ENCODE data around the gene DUOXA2. TPM values are rescaled to one million over a fixed set of nuclear protein-coding genes. Genes with fewer than 3 reads are reported as not detected.

The DUOXA2 gene
- total and polyA plus RNA-seq, 5 donors from 2014 or later = not detected

- H3K36me3 Mint-ChIP-seq = no peaks in the 10 kb centered on the region
Measured at GRCh38 chr15:45150997-45151396, 36.9 kb downstream of the DUOXA2 start.

GRCh38 chr15:45151998-45152828, 38.1 kb downstream of the DUOXA2 start:
- no peaks in the 10 kb centered on the region for H3K36me3 ChIP-seq (ENCODE audit: control insufficient read depth, insufficient read depth, low read length)
- H3K27me3 ChIP-seq (ENCODE audit: control insufficient read depth, insufficient read depth, low read length) = no peaks in the 10 kb centered on the region
- no peak for DNase-seq
- Mint-ChIP-seq H3K36me3 (no peaks in the 10 kb centered on the region), H3K4me1 (peaks cover 0 to 4% (median 2%) of the 10 kb centered on the region in 4 donors), H3K9me3 (no peaks in the 10 kb centered on the region), H3K4me3 (no peak overlapping the region), H3K27me3 (no peaks in the 10 kb centered on the region), H3K27ac (peak overlapping the region in 1 of 3 donors; percentile 82)
- no peaks in the 10 kb centered on the region for H3K9me3 ChIP-seq (ENCODE audit: control insufficient read depth in 2 of 2, low read length in 2 of 2)
- H3K27ac ChIP-seq (ENCODE audit: insufficient read depth, low read length, poor library complexity, severe bottlenecking) = no peak overlapping the region
- no peak for ATAC-seq (ENCODE audit: low read depth in 2 of 2)
- no peaks in the 10 kb centered on the region for H3K4me1 ChIP-seq (ENCODE audit: control insufficient read depth, insufficient read depth, low read length, poor library complexity, severe bottlenecking)
- no peak overlapping the region for H3K4me3 ChIP-seq (ENCODE audit: low read depth, low read length)

More at GRCh38 chr15:45150997-45151396, 36.9 kb downstream of the DUOXA2 start:
- Histone ChIP-seq H3K9me3 (ENCODE audit: control insufficient read depth in 2 of 2, low read length in 2 of 2) (no peaks in the 10 kb centered on the region), H3K4me1 (ENCODE audit: control insufficient read depth, insufficient read depth, low read length, poor library complexity, severe bottlenecking) (no peaks in the 10 kb centered on the region), H3K4me3 (ENCODE audit: low read depth, low read length) (no peak overlapping the region), H3K27me3 (ENCODE audit: control insufficient read depth, insufficient read depth, low read length) (no peaks in the 10 kb centered on the region), H3K36me3 (ENCODE audit: control insufficient read depth, insufficient read depth, low read length) (no peaks in the 10 kb centered on the region), H3K27ac (ENCODE audit: insufficient read depth, low read length, poor library complexity, severe bottlenecking) (no peak overlapping the region)
- H3K27ac Mint-ChIP-seq = no peak overlapping the region
- no peak overlapping the region for H3K4me3 Mint-ChIP-seq
- ATAC-seq (ENCODE audit: low read depth in 2 of 2) (no peak), DNase-seq (no peak)
- no peaks in the 10 kb centered on the region for H3K27me3 Mint-ChIP-seq
- no peaks in the 10 kb centered on the region for H3K9me3 Mint-ChIP-seq
- peaks cover 0 to 3% (median 0%) of the 10 kb centered on the region in 4 donors for H3K4me1 Mint-ChIP-seq

- Histone ChIP-seq H3K4me3 (ENCODE audit: low read depth, low read length) (no peak overlapping the region), H3K4me1 (ENCODE audit: control insufficient read depth, insufficient read depth, low read length, poor library complexity, severe bottlenecking) (no peaks in the 10 kb centered on the region), H3K27ac (ENCODE audit: insufficient read depth, low read length, poor library complexity, severe bottlenecking) (no peak overlapping the region), H3K36me3 (ENCODE audit: control insufficient read depth, insufficient read depth, low read length) (no peaks in the 10 kb centered on the region), H3K27me3 (ENCODE audit: control insufficient read depth, insufficient read depth, low read length) (no peaks in the 10 kb centered on the region), H3K9me3 (ENCODE audit: control insufficient read depth in 2 of 2, low read length in 2 of 2) (no peaks in the 10 kb centered on the region)
- Mint-ChIP-seq H3K36me3 (peaks cover 9% of the 10 kb centered on the region), H3K27ac (no peak overlapping the region), H3K27me3 (no peaks in the 10 kb centered on the region), H3K4me3 (no peak overlapping the region), H3K4me1 (peaks cover 0 to 18% (median 13%) of the 10 kb centered on the region in 4 donors), H3K9me3 (no peaks in the 10 kb centered on the region)
- DNase-seq = no peak
- ATAC-seq (ENCODE audit: low read depth in 2 of 2) = no peak
Measured at GRCh38 chr15:45155739-45156138, 41.6 kb downstream of the DUOXA2 start.

GRCh38 chr15:45156744-45157455, 42.8 kb downstream of the DUOXA2 start:
- peaks cover 0 to 19% (median 13%) of the 10 kb centered on the region in 4 donors for H3K4me1 Mint-ChIP-seq
- H3K27ac Mint-ChIP-seq = peak overlapping the region in 1 of 3 donors; percentile 20
- Histone ChIP-seq H3K27ac (ENCODE audit: insufficient read depth, low read length, poor library complexity, severe bottlenecking) (no peak overlapping the region), H3K4me1 (ENCODE audit: control insufficient read depth, insufficient read depth, low read length, poor library complexity, severe bottlenecking) (no peaks in the 10 kb centered on the region), H3K4me3 (ENCODE audit: low read depth, low read length) (no peak overlapping the region), H3K27me3 (ENCODE audit: control insufficient read depth, insufficient read depth, low read length) (no peaks in the 10 kb centered on the region), H3K9me3 (ENCODE audit: control insufficient read depth in 2 of 2, low read length in 2 of 2) (no peaks in the 10 kb centered on the region), H3K36me3 (ENCODE audit: control insufficient read depth, insufficient read depth, low read length) (no peaks in the 10 kb centered on the region)
- no peaks in the 10 kb centered on the region for H3K27me3 Mint-ChIP-seq
- H3K9me3 Mint-ChIP-seq = no peaks in the 10 kb centered on the region
- no peak for DNase-seq
- no peak for ATAC-seq (ENCODE audit: low read depth in 2 of 2)
- peaks cover 10% of the 10 kb centered on the region for H3K36me3 Mint-ChIP-seq
- H3K4me3 Mint-ChIP-seq = no peak overlapping the region

- H3K4me1 Mint-ChIP-seq = peaks cover 0 to 25% (median 14%) of the 10 kb centered on the region in 4 donors
- peak overlapping the region in 1 of 3 donors; percentile 25 for H3K27ac Mint-ChIP-seq
- no peaks in the 10 kb centered on the region for H3K4me1 ChIP-seq (ENCODE audit: control insufficient read depth, insufficient read depth, low read length, poor library complexity, severe bottlenecking)
- no peaks in the 10 kb centered on the region for H3K27me3 Mint-ChIP-seq
- DNase-seq (no peak), ATAC-seq (ENCODE audit: low read depth in 2 of 2) (no peak)
- H3K27me3 ChIP-seq (ENCODE audit: control insufficient read depth, insufficient read depth, low read length) = no peaks in the 10 kb centered on the region
- H3K27ac ChIP-seq (ENCODE audit: insufficient read depth, low read length, poor library complexity, severe bottlenecking) = no peak overlapping the region
- no peak overlapping the region for H3K4me3 Mint-ChIP-seq
- H3K9me3 ChIP-seq (ENCODE audit: control insufficient read depth in 2 of 2, low read length in 2 of 2) = no peaks in the 10 kb centered on the region
- no peaks in the 10 kb centered on the region for H3K36me3 ChIP-seq (ENCODE audit: control insufficient read depth, insufficient read depth, low read length)
- H3K36me3 Mint-ChIP-seq = peaks cover 10% of the 10 kb centered on the region
- H3K9me3 Mint-ChIP-seq = no peaks in the 10 kb centered on the region
- no peak overlapping the region for H3K4me3 ChIP-seq (ENCODE audit: low read depth, low read length)
Measured at GRCh38 chr15:45157974-45158373, 43.8 kb downstream of the DUOXA2 start.

- no peaks in the 10 kb centered on the region for H3K27me3 Mint-ChIP-seq
- H3K4me3 ChIP-seq (ENCODE audit: low read depth, low read length) = no peak overlapping the region
- H3K36me3 ChIP-seq (ENCODE audit: control insufficient read depth, insufficient read depth, low read length) = no peaks in the 10 kb centered on the region
- H3K27me3 ChIP-seq (ENCODE audit: control insufficient read depth, insufficient read depth, low read length) = no peaks in the 10 kb centered on the region
- DNase-seq = no peak
- H3K9me3 ChIP-seq (ENCODE audit: control insufficient read depth in 2 of 2, low read length in 2 of 2) = no peaks in the 10 kb centered on the region
- no peaks in the 10 kb centered on the region for H3K9me3 Mint-ChIP-seq
- H3K4me1 ChIP-seq (ENCODE audit: control insufficient read depth, insufficient read depth, low read length, poor library complexity, severe bottlenecking) = peaks cover 13% of the 10 kb centered on the region
- peaks cover 0 to 44% (median 22%) of the 10 kb centered on the region in 4 donors for H3K4me1 Mint-ChIP-seq
- H3K27ac Mint-ChIP-seq = peak overlapping the region in 1 of 3 donors; percentile 15
- H3K27ac ChIP-seq (ENCODE audit: insufficient read depth, low read length, poor library complexity, severe bottlenecking) = no peak overlapping the region
- peaks cover 10% of the 10 kb centered on the region for H3K36me3 Mint-ChIP-seq
- no peak overlapping the region for H3K4me3 Mint-ChIP-seq
- no peak for ATAC-seq (ENCODE audit: low read depth in 2 of 2)
Measured at GRCh38 chr15:45161666-45162065, 47.5 kb downstream of the DUOXA2 start.

GRCh38 chr15:45162771-45163507, 48.8 kb downstream of the DUOXA2 start:
- DNase-seq = peak; percentile 33 to 74 (median 47)
- peaks cover 0 to 43% (median 20%) of the 10 kb centered on the region in 4 donors for H3K4me1 Mint-ChIP-seq
- peak overlapping the region in 1 of 4 donors; percentile 20 for H3K4me3 Mint-ChIP-seq
- H3K9me3 ChIP-seq (ENCODE audit: control insufficient read depth in 2 of 2, low read length in 2 of 2) = no peaks in the 10 kb centered on the region
- H3K4me3 ChIP-seq (ENCODE audit: low read depth, low read length) = no peak overlapping the region
- H3K9me3 Mint-ChIP-seq = no peaks in the 10 kb centered on the region
- H3K27me3 ChIP-seq (ENCODE audit: control insufficient read depth, insufficient read depth, low read length) = no peaks in the 10 kb centered on the region
- H3K4me1 ChIP-seq (ENCODE audit: control insufficient read depth, insufficient read depth, low read length, poor library complexity, severe bottlenecking) = peaks cover 18% of the 10 kb centered on the region
- peak overlapping the region in 1 of 3 donors; percentile 15 for H3K27ac Mint-ChIP-seq
- H3K36me3 ChIP-seq (ENCODE audit: control insufficient read depth, insufficient read depth, low read length) = no peaks in the 10 kb centered on the region
- H3K27me3 Mint-ChIP-seq = no peaks in the 10 kb centered on the region
- peaks cover 10% of the 10 kb centered on the region for H3K36me3 Mint-ChIP-seq
- no peak overlapping the region for H3K27ac ChIP-seq (ENCODE audit: insufficient read depth, low read length, poor library complexity, severe bottlenecking)
- peak; percentile 31 to 32 for ATAC-seq (ENCODE audit: low read depth in 2 of 2)

Data from CD4-positive, CD25-positive, alpha-beta regulatory T cell (primary cell).